ENCODE data around the gene TTC33.
A peak's percentile ranks its signal among the peaks of the same experiment; 100 is the strongest.

TTC33 gene

DNA sequence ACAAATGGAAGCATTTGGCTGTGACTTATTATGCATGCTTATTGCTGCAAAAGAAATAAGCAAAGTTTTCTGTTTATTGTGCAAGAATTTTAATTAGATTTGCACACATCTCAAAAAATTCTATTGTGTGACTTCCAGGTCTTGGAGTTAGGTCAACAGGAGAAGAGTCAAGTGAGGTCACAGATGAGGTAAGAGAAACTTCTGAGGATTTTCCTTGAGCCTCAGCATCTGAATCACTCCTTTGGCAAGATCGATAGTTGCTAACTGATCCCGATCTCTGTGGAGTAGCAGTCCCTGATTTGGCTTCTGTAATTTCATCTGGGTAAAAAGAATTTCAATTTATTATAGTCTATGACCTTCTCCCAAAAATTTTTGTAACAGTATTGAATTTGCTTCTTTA, 6.9 kb upstream of the TTC33 start:
- TF ChIP-seq, protein P1, sequence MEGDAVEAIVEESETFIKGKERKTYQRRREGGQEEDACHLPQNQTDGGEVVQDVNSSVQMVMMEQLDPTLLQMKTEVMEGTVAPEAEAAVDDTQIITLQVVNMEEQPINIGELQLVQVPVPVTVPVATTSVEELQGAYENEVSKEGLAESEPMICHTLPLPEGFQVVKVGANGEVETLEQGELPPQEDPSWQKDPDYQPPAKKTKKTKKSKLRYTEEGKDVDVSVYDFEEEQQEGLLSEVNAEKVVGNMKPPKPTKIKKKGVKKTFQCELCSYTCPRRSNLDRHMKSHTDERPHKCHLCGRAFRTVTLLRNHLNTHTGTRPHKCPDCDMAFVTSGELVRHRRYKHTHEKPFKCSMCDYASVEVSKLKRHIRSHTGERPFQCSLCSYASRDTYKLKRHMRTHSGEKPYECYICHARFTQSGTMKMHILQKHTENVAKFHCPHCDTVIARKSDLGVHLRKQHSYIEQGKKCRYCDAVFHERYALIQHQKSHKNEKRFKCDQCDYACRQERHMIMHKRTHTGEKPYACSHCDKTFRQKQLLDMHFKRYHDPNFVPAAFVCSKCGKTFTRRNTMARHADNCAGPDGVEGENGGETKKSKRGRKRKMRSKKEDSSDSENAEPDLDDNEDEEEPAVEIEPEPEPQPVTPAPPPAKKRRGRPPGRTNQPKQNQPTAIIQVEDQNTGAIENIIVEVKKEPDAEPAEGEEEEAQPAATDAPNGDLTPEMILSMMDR (IDR thresholded peaks at IDR 0.05; ENCODE audit: borderline replicate concordance, control extremely low read depth, extremely low read depth, insufficient read depth, missing control alignments) = no peak
- in situ Hi-C loops (cut with MboI; ENCODE audit: low sequenced_read_pairs, unreplicated experiment) = no loop called here
- no peak for DNase-seq (ENCODE audit: low spot score)

DNA sequence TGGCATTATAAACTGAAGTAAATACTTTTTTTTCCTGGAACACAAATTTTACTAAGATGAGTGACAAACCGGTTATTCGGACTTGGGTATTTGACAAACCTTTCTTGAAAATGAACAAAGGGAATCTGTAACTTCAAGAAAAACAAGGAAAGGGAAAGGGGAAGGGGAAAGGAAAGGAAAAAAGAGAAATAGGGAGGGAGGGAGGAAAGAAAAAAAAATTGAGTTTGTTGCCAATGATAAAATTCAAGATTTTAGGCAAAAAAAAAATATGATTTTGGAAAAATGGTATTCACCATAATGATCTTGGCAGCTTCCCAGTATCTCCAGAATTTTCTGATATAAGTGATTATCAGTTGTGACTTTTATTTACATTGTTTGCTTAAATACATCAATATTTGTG, 1.6 kb upstream of the TTC33 start:
- TF ChIP-seq, protein P1 (IDR thresholded peaks at IDR 0.05; ENCODE audit: borderline replicate concordance, control extremely low read depth, extremely low read depth, insufficient read depth, missing control alignments) = no peak
- in situ Hi-C loops (cut with MboI; ENCODE audit: low sequenced_read_pairs, unreplicated experiment) = no loop called here
- no peak for DNase-seq (ENCODE audit: low spot score)

DNA sequence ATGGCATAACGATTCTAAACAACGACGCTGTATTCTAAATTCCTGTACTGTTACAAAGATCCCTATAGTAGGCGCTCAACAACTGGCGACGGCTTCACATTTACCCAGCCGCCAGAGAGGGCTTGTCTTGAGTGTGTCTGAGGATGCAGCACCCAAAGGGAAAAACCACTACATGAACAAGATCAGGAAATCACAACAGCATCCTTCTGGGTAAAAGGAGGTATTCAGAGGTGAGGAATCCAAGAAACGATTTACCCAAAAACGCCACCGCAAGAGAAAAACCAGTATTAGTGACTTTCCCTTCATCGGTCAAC, 711 bp downstream of the TTC33 start:
- DNase-seq (ENCODE audit: low spot score) = peak; percentile 79
- TF ChIP-seq, protein P1 (IDR thresholded peaks at IDR 0.05; ENCODE audit: borderline replicate concordance, control extremely low read depth, extremely low read depth, insufficient read depth, missing control alignments) = peak; percentile 63
- in situ Hi-C loops (cut with MboI; ENCODE audit: low sequenced_read_pairs, unreplicated experiment) = no loop called here

DNA sequence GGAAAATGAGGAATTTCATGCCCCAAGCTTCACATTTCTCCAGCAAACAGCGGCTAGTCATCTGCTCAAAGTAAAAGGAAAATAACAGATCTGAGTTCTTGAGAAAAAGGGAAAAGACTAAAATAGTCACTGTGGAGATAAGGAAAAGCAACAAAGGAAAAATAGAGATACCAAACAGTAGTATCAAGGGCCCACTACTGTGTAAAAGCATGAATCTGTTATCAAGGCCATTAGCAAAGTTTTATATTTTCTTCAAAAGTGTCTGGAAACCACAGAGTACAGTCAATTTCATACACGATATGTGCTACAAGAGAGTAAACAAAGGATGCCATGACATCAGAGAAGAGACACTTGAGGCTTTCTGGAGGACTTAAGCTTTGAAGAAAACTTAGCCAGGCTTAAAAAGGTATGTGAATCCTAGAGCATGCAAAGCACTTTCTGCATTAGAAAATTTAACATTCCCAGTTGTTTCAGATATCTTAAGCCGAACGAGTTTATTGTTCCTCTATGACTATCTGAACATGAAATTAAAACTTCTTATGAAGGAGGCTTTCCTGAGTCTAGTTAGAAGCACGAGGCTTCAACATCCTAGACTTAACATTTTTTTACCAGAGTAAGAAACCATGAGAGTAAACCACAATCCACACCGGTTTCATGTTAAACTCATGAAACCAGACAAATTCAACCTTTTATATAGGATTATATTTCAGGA, 1.2 kb downstream of the TTC33 start:
- in situ Hi-C loops (cut with MboI; ENCODE audit: low sequenced_read_pairs, unreplicated experiment) = no loop called here
- TF ChIP-seq, protein P1 (IDR thresholded peaks at IDR 0.05; ENCODE audit: borderline replicate concordance, control extremely low read depth, extremely low read depth, insufficient read depth, missing control alignments) = no peak
- DNase-seq (ENCODE audit: low spot score) = peak; percentile 40

DNA sequence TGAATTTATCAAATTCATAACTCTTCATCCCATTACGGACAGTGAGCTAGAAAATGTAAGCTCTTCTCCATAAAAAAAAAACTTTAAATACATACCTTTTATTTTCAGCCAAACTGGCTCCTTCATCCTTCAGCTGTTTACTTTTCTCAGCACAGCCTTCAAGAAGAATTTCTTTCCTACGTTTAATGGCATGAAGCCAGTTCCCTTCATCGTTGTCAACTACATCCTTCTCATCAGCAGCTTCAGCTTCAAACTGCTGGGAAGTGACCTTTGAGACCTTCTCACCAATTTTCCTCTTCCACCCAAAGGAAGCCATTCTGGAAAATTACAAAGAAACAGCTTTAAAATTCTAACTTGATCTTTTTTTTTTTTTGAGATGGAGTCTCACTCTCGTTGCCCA, 9.1 kb downstream of the TTC33 start:
- TF ChIP-seq, protein P1 (IDR thresholded peaks at IDR 0.05; ENCODE audit: borderline replicate concordance, control extremely low read depth, extremely low read depth, insufficient read depth, missing control alignments) = no peak
- in situ Hi-C loops (cut with MboI; ENCODE audit: low sequenced_read_pairs, unreplicated experiment) = no loop called here
- no peak for DNase-seq (ENCODE audit: low spot score)

DNA sequence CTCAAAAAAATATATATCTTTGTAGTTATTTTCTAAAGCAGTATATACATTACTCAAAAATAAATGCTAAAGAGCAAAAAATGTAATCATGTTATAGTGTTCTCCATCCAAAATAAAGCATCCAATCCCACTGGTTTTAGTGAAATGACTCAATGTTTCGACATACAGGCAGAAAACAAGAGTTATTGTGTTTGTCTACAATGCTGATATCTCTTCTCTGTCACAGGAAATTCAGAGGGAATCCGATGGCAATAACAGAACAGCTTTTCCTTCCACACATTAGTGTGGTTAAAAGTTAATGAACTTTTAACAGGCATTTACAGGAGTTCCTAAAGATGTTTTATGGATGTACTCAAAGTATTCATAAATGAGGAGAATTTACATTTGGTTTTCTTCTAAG, 12.0 kb downstream of the TTC33 start:
- DNase-seq (ENCODE audit: low spot score) = no peak
- TF ChIP-seq, protein P1 (IDR thresholded peaks at IDR 0.05; ENCODE audit: borderline replicate concordance, control extremely low read depth, extremely low read depth, insufficient read depth, missing control alignments) = no peak
- in situ Hi-C loops (cut with MboI; ENCODE audit: low sequenced_read_pairs, unreplicated experiment) = no loop called here

Data from GM13976 (cell line).